GM18511 (cell line): ENCODE data around the gene AOPEP.

Experiments
- ATAC-seq: cut with Tn5 transposase; IDR thresholded peaks from one replicate; pipeline ENCODE4 v1.9.1; 2021; ENCODE audit warnings: mild to moderate bottlenecking, moderate library complexity; ENCODE audit not compliant: unreplicated experiment

Gene AOPEP

GRCh38 chr9:95087659-95088242 is 361.3 kb downstream of the AOPEP start:
- ATAC-seq = no peak

GRCh38 chr9:95088421-95089161 is 362.1 kb downstream of the AOPEP start:
- ATAC-seq = no peak

GRCh38 chr9:95089257-95090022 is 362.9 kb downstream of the AOPEP start:
- no peak for ATAC-seq

GRCh38 chr9:95090023-95090791 is 363.7 kb downstream of the AOPEP start:
- ATAC-seq = no peak

- no peak for ATAC-seq
Observed at GRCh38 chr9:95090871-95091577, 364.5 kb downstream of the AOPEP start.

- ATAC-seq = no peak
Observed at GRCh38 chr9:95091601-95092261, 365.2 kb downstream of the AOPEP start.

- no peak for ATAC-seq
Observed at GRCh38 chr9:95092262-95093072, 366.0 kb downstream of the AOPEP start.

- no peak for ATAC-seq
Observed at GRCh38 chr9:95093586-95093985, 367.1 kb downstream of the AOPEP start.

GRCh38 chr9:95094002-95094401 is 367.5 kb downstream of the AOPEP start:
- ATAC-seq = no peak

GRCh38 chr9:95095641-95096355 is 369.3 kb downstream of the AOPEP start:
- no peak for ATAC-seq

- no peak for ATAC-seq
Observed at GRCh38 chr9:95096381-95096780, 369.9 kb downstream of the AOPEP start.

GRCh38 chr9:95096807-95097206 is 370.3 kb downstream of the AOPEP start:
- ATAC-seq = no peak

GRCh38 chr9:95097279-95097678 is 370.8 kb downstream of the AOPEP start:
- ATAC-seq = no peak

GRCh38 chr9:95098391-95098921 is 372.0 kb downstream of the AOPEP start:
- no peak for ATAC-seq

GRCh38 chr9:95099321-95100070 is 373.0 kb downstream of the AOPEP start:
- ATAC-seq = no peak

GRCh38 chr9:95100071-95100627 is 373.6 kb downstream of the AOPEP start:
- no peak for ATAC-seq

GRCh38 chr9:95101326-95101725 is 374.8 kb downstream of the AOPEP start:
- ATAC-seq = no peak
